Mononuclear cell (primary cell): ENCODE data around the gene CLDN14. TPM values are rescaled to one million over a fixed set of nuclear protein-coding genes. Genes with fewer than 3 reads are reported as not detected.

Experiments
- H3K27me3 ChIP-seq: 2 replicates; pipeline ENCODE4 v1.6.0; 2011; ENCODE audit warnings: low read length, control low read depth; ENCODE audit not compliant: insufficient read depth
- H3K4me1 ChIP-seq: 2 replicates; pipeline ENCODE4 v1.5.1; 2011; ENCODE audit warnings: mild to moderate bottlenecking, low read length, control low read depth; ENCODE audit not compliant: insufficient read depth
- H3K4me3 ChIP-seq: 2 replicates; pipeline ENCODE4 v1.5.1; 2011; ENCODE audit warnings: mild to moderate bottlenecking, low read length, moderate library complexity
- H3K9me3 ChIP-seq: 2 replicates; pipeline ENCODE4 v1.5.1; 2011; ENCODE audit warnings: low read depth, mild to moderate bottlenecking, control low read depth, low read length
- total RNA-seq: library from RNA; depleted of rRNA; stranded (reverse); fragments of >200 nt; gene quantifications from one replicate; pipeline ENCODE4 v1.2.3, GENCODE V29; 2012

CLDN14 gene
- total RNA-seq: not detected

DNA sequence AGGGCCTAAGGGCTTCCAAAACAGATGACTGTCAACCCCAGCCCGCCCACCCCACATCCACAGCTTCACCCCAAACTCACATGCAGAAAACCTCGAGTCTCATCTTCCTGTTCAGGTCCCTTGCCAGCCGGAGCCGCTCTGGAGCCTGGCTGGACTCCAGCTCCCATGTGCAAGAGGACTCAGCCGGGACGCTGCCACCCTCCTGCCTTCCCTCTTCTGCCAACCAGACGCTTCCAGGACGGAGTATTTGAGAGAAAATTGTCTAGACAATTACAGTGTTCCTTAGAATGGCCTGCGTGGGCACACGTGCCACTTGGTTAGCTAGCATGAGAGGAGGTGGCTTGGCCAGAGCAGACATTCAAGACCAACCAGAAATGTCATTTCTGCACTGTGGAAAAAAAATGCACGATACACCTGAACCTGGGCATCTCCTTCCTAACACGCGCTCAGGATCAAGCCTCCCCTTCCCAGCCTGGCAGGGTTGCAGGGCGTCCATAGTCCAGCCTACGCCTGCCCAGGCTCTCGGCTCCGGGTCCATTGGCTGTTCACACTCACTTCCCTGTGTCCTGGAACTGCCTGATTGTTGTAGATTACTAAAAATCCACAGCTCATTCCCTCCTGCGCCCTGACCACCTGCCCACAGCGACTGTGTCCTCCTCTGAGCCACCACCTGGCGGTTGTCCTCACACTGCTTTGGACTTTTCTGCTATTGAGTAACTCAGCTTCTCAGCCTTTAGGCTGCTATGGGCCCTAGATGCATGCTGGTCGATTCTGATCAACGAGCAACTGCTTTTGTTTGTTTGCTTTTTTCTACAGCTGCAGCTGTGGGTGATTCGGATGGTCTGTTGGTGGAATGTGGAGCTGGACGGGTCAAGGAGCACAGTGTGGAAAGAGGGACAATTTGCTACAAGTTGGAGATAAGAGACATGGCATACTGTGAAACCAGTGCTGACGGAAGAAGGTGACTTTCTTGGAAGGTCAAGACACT lies at the start of gene CLDN14:
CLDN14 (minus strand) TSS at position 708 of the 988 bp plus-strand sequence. CDS start 18,427 bp downstream, outside the sequence.
- Histone ChIP-seq H3K4me3 (no peak within 1 kb of the TSS), H3K27me3 (no peaks in the 10 kb centered on the region), H3K4me1 (no peaks in the 10 kb centered on the region), H3K9me3 (no peaks in the 10 kb centered on the region)

DNA sequence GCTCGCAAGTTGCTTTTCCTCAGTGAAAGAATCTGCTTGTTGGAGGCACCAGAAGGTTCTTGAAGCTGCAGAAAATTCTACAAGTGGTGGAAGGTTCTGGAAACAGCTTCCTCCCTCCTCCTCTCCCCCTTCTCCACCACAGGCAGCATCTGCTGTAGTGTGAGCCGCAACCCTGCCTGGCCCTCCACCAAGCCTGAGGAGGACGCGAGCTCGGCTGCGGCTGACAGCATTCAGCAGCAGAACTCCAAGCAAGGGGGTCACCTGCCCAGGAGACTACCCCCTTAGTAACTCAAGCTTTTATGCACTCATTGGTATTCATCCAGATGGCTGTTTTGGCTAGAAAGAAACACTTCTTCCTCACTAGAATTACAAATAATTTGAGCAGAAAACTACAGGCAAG lies 48.8 kb upstream of the CLDN14 start:
- Histone ChIP-seq H3K9me3 (no peaks in the 10 kb centered on the region), H3K4me3 (no peak overlapping the region), H3K27me3 (no peaks in the 10 kb centered on the region), H3K4me1 (no peaks in the 10 kb centered on the region)

- Histone ChIP-seq H3K27me3 (no peaks in the 10 kb centered on the region), H3K4me3 (no peak overlapping the region), H3K9me3 (no peaks in the 10 kb centered on the region), H3K4me1 (no peaks in the 10 kb centered on the region)
These were observed 47.4 kb upstream of the CLDN14 start for GRCh38 chr21:36527317-36527716.

DNA sequence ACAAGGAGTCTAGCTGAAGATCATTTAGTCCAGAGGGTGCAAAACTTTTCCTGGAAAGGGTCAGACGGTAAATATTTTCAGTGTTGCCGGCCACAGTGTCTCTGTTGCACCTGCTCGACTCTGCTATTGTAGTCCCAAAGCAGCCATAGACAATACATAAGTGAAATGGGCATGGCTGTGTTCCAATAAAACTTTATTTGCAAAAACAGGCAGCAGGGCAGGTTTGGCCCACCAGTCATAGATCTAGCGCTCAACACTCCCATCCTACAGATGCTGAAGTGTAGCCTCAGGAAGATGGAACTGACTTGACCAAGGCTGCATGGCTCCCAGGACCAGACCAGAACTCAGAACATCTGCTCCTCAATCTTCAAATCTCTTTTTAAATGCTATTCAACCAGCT lies 46.2 kb upstream of the CLDN14 start:
- H3K27me3 ChIP-seq: no peaks in the 10 kb centered on the region
- H3K4me1 ChIP-seq: no peaks in the 10 kb centered on the region
- no peak overlapping the region for H3K4me3 ChIP-seq
- H3K9me3 ChIP-seq: no peaks in the 10 kb centered on the region

GRCh38 chr21:36524477-36524876 lies 44.6 kb upstream of the CLDN14 start:
- no peak overlapping the region for H3K4me3 ChIP-seq
- no peaks in the 10 kb centered on the region for H3K9me3 ChIP-seq
- H3K27me3 ChIP-seq: no peaks in the 10 kb centered on the region
- H3K4me1 ChIP-seq: no peaks in the 10 kb centered on the region

- Histone ChIP-seq H3K27me3 (no peaks in the 10 kb centered on the region), H3K4me1 (no peaks in the 10 kb centered on the region)
These were observed 42.4 kb upstream of the CLDN14 start for GRCh38 chr21:36522219-36522808.

GRCh38 chr21:36518883-36519492 lies 39.1 kb upstream of the CLDN14 start:
- no peak overlapping the region for H3K4me3 ChIP-seq
- H3K27me3 ChIP-seq: no peaks in the 10 kb centered on the region
- no peaks in the 10 kb centered on the region for H3K4me1 ChIP-seq
- no peaks in the 10 kb centered on the region for H3K9me3 ChIP-seq

More at GRCh38 chr21:36522219-36522808, 42.4 kb upstream of the CLDN14 start:
- Histone ChIP-seq H3K9me3 (no peaks in the 10 kb centered on the region), H3K4me3 (no peak overlapping the region)

- Histone ChIP-seq H3K27me3 (no peaks in the 10 kb centered on the region), H3K4me1 (no peaks in the 10 kb centered on the region), H3K9me3 (no peaks in the 10 kb centered on the region), H3K4me3 (no peak overlapping the region)
These were observed 37.6 kb upstream of the CLDN14 start for GRCh38 chr21:36517366-36518075.

GRCh38 chr21:36516281-36516680 lies 36.4 kb upstream of the CLDN14 start:
- no peaks in the 10 kb centered on the region for H3K27me3 ChIP-seq
- no peaks in the 10 kb centered on the region for H3K9me3 ChIP-seq
- H3K4me1 ChIP-seq: no peaks in the 10 kb centered on the region
- no peak overlapping the region for H3K4me3 ChIP-seq

- no peaks in the 10 kb centered on the region for H3K9me3 ChIP-seq
- H3K27me3 ChIP-seq: no peaks in the 10 kb centered on the region
- H3K4me1 ChIP-seq: no peaks in the 10 kb centered on the region
- no peak overlapping the region for H3K4me3 ChIP-seq
These were observed 33.5 kb upstream of the CLDN14 start for GRCh38 chr21:36513430-36513829.

DNA sequence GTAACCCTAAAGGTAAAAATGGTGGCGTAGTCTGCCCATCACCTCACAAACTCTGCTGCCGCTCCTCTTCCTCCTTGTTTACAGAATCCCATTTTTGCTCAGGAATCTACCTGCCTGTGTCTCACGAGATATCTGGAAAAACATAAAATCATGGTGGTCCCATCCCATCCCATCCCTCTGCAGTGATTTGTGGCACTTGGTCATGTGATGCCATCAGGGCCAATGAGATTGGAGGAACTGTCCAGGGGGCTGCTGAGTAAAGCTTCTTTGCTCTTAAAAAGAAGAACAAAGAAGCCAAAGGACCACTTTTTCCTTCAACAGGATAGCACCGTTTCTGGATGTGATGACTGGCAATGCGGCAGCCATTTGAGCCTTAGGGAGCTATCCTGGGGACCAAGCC lies 33.0 kb upstream of the CLDN14 start:
- H3K9me3 ChIP-seq: no peaks in the 10 kb centered on the region
- no peaks in the 10 kb centered on the region for H3K27me3 ChIP-seq
- H3K4me3 ChIP-seq: no peak overlapping the region
- H3K4me1 ChIP-seq: no peaks in the 10 kb centered on the region

GRCh38 chr21:36511484-36512220 lies 31.7 kb upstream of the CLDN14 start:
- Histone ChIP-seq H3K9me3 (no peaks in the 10 kb centered on the region), H3K4me3 (no peak overlapping the region), H3K4me1 (no peaks in the 10 kb centered on the region), H3K27me3 (no peaks in the 10 kb centered on the region)

GRCh38 chr21:36510911-36511310 lies 31.0 kb upstream of the CLDN14 start:
- Histone ChIP-seq H3K9me3 (no peaks in the 10 kb centered on the region), H3K27me3 (no peaks in the 10 kb centered on the region), H3K4me3 (no peak overlapping the region), H3K4me1 (no peaks in the 10 kb centered on the region)

- H3K9me3 ChIP-seq: no peaks in the 10 kb centered on the region
- H3K4me1 ChIP-seq: no peaks in the 10 kb centered on the region
- no peak overlapping the region for H3K4me3 ChIP-seq
- H3K27me3 ChIP-seq: no peaks in the 10 kb centered on the region
These were observed 30.2 kb upstream of the CLDN14 start for GRCh38 chr21:36509973-36510664.
